CD4-positive, CD25-positive, alpha-beta regulatory T cell (primary cell): ENCODE measurements around the gene MIPEP. TPM values are rescaled to one million over a fixed set of nuclear protein-coding genes. Genes with fewer than 3 reads are reported as not detected.

Source experiments
- ATAC-seq, 2 donors: fragments of 150-1000 bp; cut with Tn5 transposase; one replicate each; pipeline ENCODE4 v1.10.0; 2021; ENCODE audit warnings: low read depth in 2 of 2, moderate number of reproducible peaks in 2 of 2, moderate library complexity in 1 of 2
- DNase-seq, 3 donors: peaks; one replicate each; pipeline versions ENCODE4 v3.0.0 to v3.0.0-alpha.2; 2012 to 2022; ENCODE audit warnings: mixed read lengths in 1 of 3
- H3K27ac ChIP-seq: one replicate; pipeline ENCODE4 v1.7.0; 2013; ENCODE audit warnings: mild to moderate bottlenecking, low read length; ENCODE audit not compliant: insufficient read depth, poor library complexity, severe bottlenecking
- H3K27me3 ChIP-seq: one replicate; pipeline ENCODE4 v1.7.0; 2013; ENCODE audit warnings: low read length; ENCODE audit not compliant: control insufficient read depth, insufficient read depth
- H3K36me3 ChIP-seq: one replicate; pipeline ENCODE4 v1.7.0; 2013; ENCODE audit warnings: mild to moderate bottlenecking, low read length, moderate library complexity; ENCODE audit not compliant: control insufficient read depth, insufficient read depth
- H3K4me1 ChIP-seq: 2 replicates; pipeline ENCODE4 v1.7.0; 2013; ENCODE audit warnings: mild to moderate bottlenecking, low read length; ENCODE audit not compliant: insufficient read depth, control insufficient read depth, poor library complexity, severe bottlenecking
- H3K4me3 ChIP-seq: one replicate; pipeline ENCODE4 v1.7.0; 2013; ENCODE audit warnings: low read depth, mild to moderate bottlenecking, low read length, moderate library complexity
- H3K9me3 ChIP-seq, 2 experiments: 1 replicate in 1 of 2; 2 replicates in 1 of 2; pipeline ENCODE4 v1.7.0; 2013; ENCODE audit warnings: low read length in 2 of 2, mild to moderate bottlenecking in 1 of 2, moderate library complexity in 1 of 2; ENCODE audit not compliant: control insufficient read depth in 2 of 2
- H3K27ac Mint-ChIP-seq, 3 donors: one replicate each; pipeline ENCODE4 v1.8.0; 2020 to 2022; ENCODE audit warnings: mild to moderate bottlenecking in 3 of 3, mixed read lengths in 3 of 3, moderate library complexity in 2 of 3
- H3K27me3 Mint-ChIP-seq: one replicate; pipeline ENCODE4 v1.8.0; 2022; ENCODE audit warnings: mild to moderate bottlenecking, mixed read lengths
- H3K36me3 Mint-ChIP-seq: one replicate; pipeline ENCODE4 v1.8.0; 2020; ENCODE audit warnings: mixed read lengths
- H3K4me1 Mint-ChIP-seq, 4 donors: one replicate each; pipeline ENCODE4 v1.8.0; 2020 to 2022; ENCODE audit warnings: mixed read lengths in 4 of 4, mild to moderate bottlenecking in 1 of 4
- H3K4me3 Mint-ChIP-seq, 4 donors: one replicate each; pipeline ENCODE4 v1.8.0; 2020 to 2022; ENCODE audit warnings: mild to moderate bottlenecking in 4 of 4, mixed read lengths in 4 of 4, moderate library complexity in 3 of 4
- H3K9me3 Mint-ChIP-seq, 7 donors: one replicate each; pipeline ENCODE4 v1.8.0; 2020 to 2022; ENCODE audit warnings: mixed read lengths in 7 of 7, mild to moderate bottlenecking in 3 of 7, moderate library complexity in 2 of 7
- polyA plus RNA-seq, 4 donors: library from polyadenylated mRNA; unstranded; fragments of 300-500 nt; fragmentation: Illumina TruSeq; gene quantifications; one replicate each; pipeline ENCODE4 v1.2.3, GENCODE V29; 2021
- total RNA-seq: library from RNA; stranded (reverse); gene quantifications from one replicate; pipeline ENCODE4 v1.2.3, GENCODE V29; 2022

The MIPEP gene
- total and polyA plus RNA-seq, 5 donors from 2014 or later: 4.9 to 22.0 (median 19.3) TPM

DNA sequence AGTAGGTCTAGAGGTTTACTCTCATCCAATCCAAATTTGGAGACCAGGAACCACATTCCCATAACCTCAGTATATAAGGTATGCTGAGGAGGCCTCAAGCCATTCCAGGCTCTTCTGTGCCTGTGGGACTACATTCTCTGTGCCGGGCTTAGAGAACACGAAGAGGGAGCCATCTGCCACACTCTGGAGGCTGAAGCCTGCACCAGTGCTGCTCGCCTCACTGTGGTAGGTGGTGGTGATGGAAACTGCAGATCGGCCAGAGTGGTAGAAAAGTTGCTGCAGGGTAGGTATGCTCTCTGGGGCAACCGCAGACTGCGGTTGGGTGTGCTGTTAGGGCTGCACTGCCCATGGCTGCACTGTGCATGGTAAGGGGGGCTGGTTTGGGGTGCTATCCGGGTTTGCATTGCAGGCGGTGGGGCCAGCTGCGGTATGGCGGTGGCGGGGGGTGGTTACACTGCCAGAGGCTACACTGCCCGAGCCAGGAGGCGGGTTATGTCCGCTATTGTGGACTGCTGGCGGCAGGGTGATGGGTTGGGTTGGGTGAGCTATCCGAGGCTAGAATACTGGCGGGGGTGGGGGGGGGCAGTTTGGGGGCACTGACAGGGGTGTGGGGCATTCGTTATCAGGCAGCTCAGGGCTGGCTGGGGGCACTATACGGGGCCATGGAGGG, 174.0 kb downstream of the MIPEP start:
- H3K4me1 ChIP-seq: no peaks in the 10 kb centered on the region
- Mint-ChIP-seq H3K27me3 (peaks cover 13% of the 10 kb centered on the region), H3K27ac (peak overlapping the region in 1 of 3 donors; percentile 71), H3K4me3 (no peak overlapping the region), H3K36me3 (no peaks in the 10 kb centered on the region), H3K4me1 (peaks cover 0 to 17% (median 9%) of the 10 kb centered on the region in 4 donors), H3K9me3 (peaks cover 0 to 5% (median 1%) of the 10 kb centered on the region in 7 donors)
- H3K9me3 ChIP-seq: no peaks in the 10 kb centered on the region
- no peak overlapping the region for H3K4me3 ChIP-seq
- DNase-seq (no peak), ATAC-seq (no peak)
- H3K27me3 ChIP-seq: no peaks in the 10 kb centered on the region
- H3K36me3 ChIP-seq: no peaks in the 10 kb centered on the region
- no peak overlapping the region for H3K27ac ChIP-seq

- ATAC-seq: no peak
- no peak overlapping the region for H3K4me3 Mint-ChIP-seq
Measured at GRCh38 chr13:23714672-23715071, 174.5 kb downstream of the MIPEP start.

DNA sequence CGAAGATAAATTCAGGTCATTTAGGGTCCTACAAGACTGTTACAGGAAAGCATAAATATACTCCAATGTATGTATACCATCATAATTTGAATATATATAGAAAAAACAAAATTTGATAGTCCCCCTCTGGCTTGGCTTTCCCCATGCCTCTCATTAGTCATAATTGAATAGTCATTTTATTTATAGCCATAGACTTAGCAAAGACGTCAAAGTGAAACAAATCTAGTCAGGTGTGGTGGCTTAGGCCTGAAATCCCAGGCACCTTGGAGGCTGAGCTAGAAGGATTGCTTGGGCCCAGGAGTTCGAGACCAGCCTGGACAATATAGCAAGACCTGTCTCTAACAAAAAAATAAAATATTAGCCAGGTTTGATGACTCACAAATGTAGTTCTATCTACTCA, 177.8 kb downstream of the MIPEP start:
- DNase-seq (no peak), ATAC-seq (no peak)
- H3K27me3 ChIP-seq: no peaks in the 10 kb centered on the region
- no peak overlapping the region for H3K4me3 Mint-ChIP-seq
- no peaks in the 10 kb centered on the region for H3K36me3 ChIP-seq
- H3K4me3 ChIP-seq: no peak overlapping the region
- H3K27ac Mint-ChIP-seq: no peak overlapping the region
- H3K4me1 ChIP-seq: no peaks in the 10 kb centered on the region
- H3K27me3 Mint-ChIP-seq: peaks cover 10% of the 10 kb centered on the region
- H3K36me3 Mint-ChIP-seq: no peaks in the 10 kb centered on the region
- peaks cover 0 to 5% (median 1%) of the 10 kb centered on the region in 7 donors for H3K9me3 Mint-ChIP-seq
- no peak overlapping the region for H3K27ac ChIP-seq
- no peaks in the 10 kb centered on the region for H3K9me3 ChIP-seq
- no peaks in the 10 kb centered on the region for H3K4me1 Mint-ChIP-seq

More at GRCh38 chr13:23714672-23715071, 174.5 kb downstream of the MIPEP start:
- no peaks in the 10 kb centered on the region for H3K27me3 ChIP-seq
- no peak overlapping the region for H3K4me3 ChIP-seq
- H3K27ac Mint-ChIP-seq: no peak overlapping the region
- no peak overlapping the region for H3K27ac ChIP-seq
- H3K36me3 Mint-ChIP-seq: no peaks in the 10 kb centered on the region
- peaks cover 0 to 5% (median 1%) of the 10 kb centered on the region in 7 donors for H3K9me3 Mint-ChIP-seq
- no peaks in the 10 kb centered on the region for H3K4me1 ChIP-seq
- no peaks in the 10 kb centered on the region for H3K9me3 ChIP-seq
- H3K36me3 ChIP-seq: no peaks in the 10 kb centered on the region
- H3K27me3 Mint-ChIP-seq: peaks cover 13% of the 10 kb centered on the region
- H3K4me1 Mint-ChIP-seq: peaks cover 0 to 15% (median 9%) of the 10 kb centered on the region in 4 donors
- no peak for DNase-seq

- Histone ChIP-seq H3K4me1 (no peaks in the 10 kb centered on the region), H3K9me3 (no peaks in the 10 kb centered on the region), H3K27ac (no peak overlapping the region), H3K4me3 (no peak overlapping the region), H3K36me3 (no peaks in the 10 kb centered on the region), H3K27me3 (no peaks in the 10 kb centered on the region)
- Mint-ChIP-seq H3K36me3 (no peaks in the 10 kb centered on the region), H3K4me3 (no peak overlapping the region), H3K4me1 (no peaks in the 10 kb centered on the region), H3K27ac (no peak overlapping the region), H3K27me3 (peaks cover 9% of the 10 kb centered on the region), H3K9me3 (peaks cover 0 to 5% (median 1%) of the 10 kb centered on the region in 7 donors)
- no peak for ATAC-seq
- no peak for DNase-seq
Measured at GRCh38 chr13:23710366-23710765, 178.8 kb downstream of the MIPEP start.

- no peak for ATAC-seq
- no peak overlapping the region for H3K4me3 Mint-ChIP-seq
- H3K36me3 Mint-ChIP-seq: no peaks in the 10 kb centered on the region
- no peak overlapping the region for H3K27ac ChIP-seq
- H3K27me3 Mint-ChIP-seq: peaks cover 2% of the 10 kb centered on the region
- H3K9me3 Mint-ChIP-seq: peaks cover 0 to 5% (median 1%) of the 10 kb centered on the region in 7 donors
- H3K36me3 ChIP-seq: no peaks in the 10 kb centered on the region
- H3K4me3 ChIP-seq: no peak overlapping the region
- no peak overlapping the region for H3K27ac Mint-ChIP-seq
- DNase-seq: no peak
- H3K27me3 ChIP-seq: no peaks in the 10 kb centered on the region
- H3K9me3 ChIP-seq: no peaks in the 10 kb centered on the region
- no peaks in the 10 kb centered on the region for H3K4me1 Mint-ChIP-seq
- H3K4me1 ChIP-seq: no peaks in the 10 kb centered on the region
Measured at GRCh38 chr13:23709536-23709935, 179.7 kb downstream of the MIPEP start.

DNA sequence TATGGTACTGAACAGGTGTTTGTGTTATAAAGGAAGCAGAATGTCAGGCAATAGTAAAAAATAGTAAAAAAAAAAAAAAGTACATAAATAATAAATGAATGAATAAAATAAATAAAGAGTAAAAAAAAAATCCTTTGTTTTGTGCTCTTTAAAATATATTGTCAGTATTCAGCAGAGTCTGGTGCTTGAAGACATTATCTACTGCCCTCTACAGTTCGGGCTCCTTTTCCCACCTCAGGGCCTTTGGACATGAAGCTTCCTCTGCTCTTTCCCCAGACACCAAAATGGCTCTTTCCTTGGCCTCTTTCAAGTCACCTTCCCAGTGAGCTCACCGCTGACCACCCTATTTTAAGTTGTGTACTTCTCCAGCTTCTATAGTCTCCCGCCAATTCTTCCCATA, 181.5 kb downstream of the MIPEP start:
- ATAC-seq (no peak), DNase-seq (peak in 1 of 3 donors; percentile 40)
- Mint-ChIP-seq H3K9me3 (peaks cover 0 to 5% (median 0%) of the 10 kb centered on the region in 7 donors), H3K4me1 (no peaks in the 10 kb centered on the region), H3K27ac (no peak overlapping the region), H3K36me3 (no peaks in the 10 kb centered on the region), H3K27me3 (no peaks in the 10 kb centered on the region), H3K4me3 (no peak overlapping the region)
- no peak overlapping the region for H3K4me3 ChIP-seq
- H3K4me1 ChIP-seq: no peaks in the 10 kb centered on the region
- no peak overlapping the region for H3K27ac ChIP-seq
- no peaks in the 10 kb centered on the region for H3K27me3 ChIP-seq
- H3K36me3 ChIP-seq: no peaks in the 10 kb centered on the region
- no peaks in the 10 kb centered on the region for H3K9me3 ChIP-seq

GRCh38 chr13:23705583-23705982, 183.6 kb downstream of the MIPEP start:
- Histone ChIP-seq H3K27ac (no peak overlapping the region), H3K9me3 (no peaks in the 10 kb centered on the region), H3K4me3 (no peak overlapping the region), H3K4me1 (no peaks in the 10 kb centered on the region), H3K36me3 (no peaks in the 10 kb centered on the region), H3K27me3 (no peaks in the 10 kb centered on the region)
- Mint-ChIP-seq H3K9me3 (no peaks in the 10 kb centered on the region), H3K36me3 (no peaks in the 10 kb centered on the region), H3K27me3 (peaks cover 5% of the 10 kb centered on the region), H3K27ac (no peak overlapping the region), H3K4me3 (no peak overlapping the region), H3K4me1 (no peaks in the 10 kb centered on the region)
- DNase-seq: no peak
- no peak for ATAC-seq

- H3K27ac Mint-ChIP-seq: no peak overlapping the region
- H3K27me3 Mint-ChIP-seq: peaks cover 5% of the 10 kb centered on the region
- ATAC-seq: no peak
- H3K27me3 ChIP-seq: no peaks in the 10 kb centered on the region
- no peaks in the 10 kb centered on the region for H3K9me3 Mint-ChIP-seq
- no peaks in the 10 kb centered on the region for H3K36me3 ChIP-seq
- no peak for DNase-seq
- no peaks in the 10 kb centered on the region for H3K9me3 ChIP-seq
- no peaks in the 10 kb centered on the region for H3K4me1 ChIP-seq
- no peaks in the 10 kb centered on the region for H3K36me3 Mint-ChIP-seq
- H3K4me1 Mint-ChIP-seq: no peaks in the 10 kb centered on the region
- no peak overlapping the region for H3K4me3 Mint-ChIP-seq
- no peak overlapping the region for H3K4me3 ChIP-seq
- no peak overlapping the region for H3K27ac ChIP-seq
Measured at GRCh38 chr13:23703246-23703860, 185.8 kb downstream of the MIPEP start.
